GM19328 (cell line): ENCODE data around the gene RNF31.

Experiments used
- ATAC-seq: cut with Tn5 transposase; IDR thresholded peaks from one replicate; pipeline ENCODE4 v1.9.1; 2021; ENCODE audit warnings: mild to moderate bottlenecking, moderate library complexity; ENCODE audit not compliant: unreplicated experiment

The RNF31 gene

DNA sequence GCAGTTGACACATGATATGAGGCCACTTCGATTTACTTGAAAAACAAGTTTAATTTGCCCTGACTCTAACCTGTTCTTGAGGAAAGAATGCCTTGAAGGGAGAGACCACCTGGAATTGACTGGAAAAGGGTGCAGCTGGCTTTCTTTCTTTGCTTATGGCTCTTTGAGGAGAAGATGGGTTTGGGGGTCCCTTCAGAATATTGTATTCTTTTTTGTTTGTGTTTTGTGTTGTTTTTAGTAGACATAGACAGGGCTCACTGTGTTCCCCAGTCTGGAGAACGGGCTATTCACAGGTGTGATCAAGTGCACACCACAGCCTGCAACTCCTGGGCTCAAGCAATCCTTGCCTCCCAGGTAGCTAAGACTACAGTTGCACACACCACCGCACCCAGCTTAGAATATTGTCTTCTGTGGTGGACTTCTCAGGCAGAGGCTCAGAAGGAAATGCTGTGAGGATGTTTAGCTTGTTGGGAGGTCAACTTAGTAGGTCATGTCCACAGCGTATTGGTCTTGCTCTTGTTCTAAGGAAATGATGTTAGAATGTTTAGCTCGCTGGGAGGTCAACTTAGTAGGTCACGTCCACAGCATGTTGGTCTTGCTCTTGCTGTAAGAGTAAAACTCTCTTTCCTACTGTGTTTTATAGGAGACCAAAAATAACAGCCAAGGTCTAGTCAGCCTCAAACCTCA, 31.0 kb upstream of the RNF31 start:
- no peak for ATAC-seq

DNA sequence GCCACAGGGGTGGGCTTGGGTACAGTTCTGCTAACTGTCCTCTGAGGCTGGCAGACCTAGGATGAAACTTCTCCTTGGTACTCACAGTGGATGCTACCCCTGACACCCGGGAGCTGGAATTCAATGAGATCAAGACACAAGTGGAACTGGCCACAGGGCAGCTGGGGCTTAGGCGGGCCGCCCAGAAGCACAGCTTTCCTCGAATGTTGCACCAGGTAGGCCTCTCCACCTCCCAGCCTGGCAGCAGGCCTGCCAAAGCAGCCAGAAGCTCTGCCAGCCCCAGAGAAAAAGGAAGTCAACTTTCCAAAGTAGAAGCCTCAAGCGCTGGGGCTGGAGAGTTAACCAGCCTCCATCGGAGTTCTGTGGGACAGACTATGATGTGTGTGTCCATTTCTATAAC, 30.1 kb upstream of the RNF31 start:
- ATAC-seq = no peak

DNA sequence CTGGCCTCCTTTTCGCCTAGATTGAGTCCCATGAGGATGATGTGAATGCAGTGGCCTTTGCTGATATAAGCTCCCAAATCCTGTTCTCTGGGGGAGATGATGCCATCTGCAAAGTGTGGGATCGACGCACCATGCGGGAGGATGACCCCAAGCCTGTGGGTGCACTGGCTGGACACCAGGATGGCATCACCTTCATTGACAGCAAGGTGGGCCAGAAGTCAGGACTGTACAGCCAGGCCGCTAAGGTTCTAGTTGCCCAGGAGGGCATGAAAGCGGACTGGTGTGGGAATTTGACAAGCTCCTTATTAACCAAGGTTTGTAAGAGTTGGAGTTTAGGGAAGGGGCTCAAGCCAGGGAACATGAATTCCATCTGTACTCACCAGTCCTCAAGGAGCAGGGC, 27.6 kb upstream of the RNF31 start:
- no peak for ATAC-seq

DNA sequence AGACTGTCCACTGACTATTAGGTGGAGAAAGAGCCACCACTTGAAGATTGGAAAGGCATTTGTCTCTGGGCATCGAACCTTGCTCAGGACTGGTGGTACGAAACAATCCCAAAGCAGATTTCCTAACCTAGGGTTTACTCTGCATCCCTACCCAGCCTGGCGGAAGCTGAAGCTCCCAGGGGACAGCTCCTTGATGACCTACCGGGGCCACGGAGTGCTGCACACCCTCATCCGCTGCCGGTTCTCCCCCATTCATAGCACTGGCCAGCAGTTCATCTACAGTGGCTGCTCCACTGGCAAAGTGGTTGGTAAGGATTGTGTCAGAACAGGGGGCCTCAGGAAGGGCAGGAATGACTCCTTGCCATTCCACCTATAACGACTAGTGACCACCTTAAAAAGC, 26.1 kb upstream of the RNF31 start:
- no peak for ATAC-seq

DNA sequence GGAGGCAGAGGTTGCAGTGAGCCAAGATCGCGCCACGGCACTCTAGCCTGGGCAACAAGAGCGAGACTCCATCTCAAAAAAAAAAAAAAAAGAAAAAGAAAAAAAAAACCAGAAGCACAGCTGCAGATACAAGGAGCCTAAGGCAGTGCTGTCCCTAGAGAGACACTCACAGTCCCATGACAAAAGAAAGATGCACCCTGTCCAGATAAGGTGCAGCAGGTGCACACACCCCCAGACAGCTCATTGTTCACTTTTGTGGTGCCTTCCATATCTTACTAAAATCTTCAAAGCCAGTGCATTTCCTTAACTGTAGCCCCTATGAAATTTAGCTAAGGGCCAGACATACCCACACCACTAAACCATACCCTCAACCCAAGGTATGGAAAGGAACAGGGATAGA, 24.9 kb upstream of the RNF31 start:
- ATAC-seq = no peak

DNA sequence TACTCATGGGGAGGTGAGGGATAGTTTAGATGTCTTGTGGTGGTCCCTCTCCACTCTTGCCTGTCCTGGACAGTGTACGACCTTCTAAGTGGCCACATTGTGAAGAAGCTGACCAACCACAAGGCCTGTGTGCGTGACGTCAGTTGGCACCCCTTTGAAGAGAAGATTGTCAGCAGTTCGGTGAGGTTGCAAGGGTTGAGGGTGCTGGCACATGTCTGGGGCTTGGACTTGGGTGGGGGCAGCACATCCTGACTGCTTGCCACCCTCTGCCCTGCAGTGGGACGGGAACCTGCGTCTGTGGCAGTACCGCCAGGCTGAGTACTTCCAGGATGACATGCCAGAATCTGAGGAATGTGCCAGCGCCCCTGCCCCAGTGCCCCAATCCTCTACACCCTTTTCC, 24.4 kb upstream of the RNF31 start:
- no peak for ATAC-seq

DNA sequence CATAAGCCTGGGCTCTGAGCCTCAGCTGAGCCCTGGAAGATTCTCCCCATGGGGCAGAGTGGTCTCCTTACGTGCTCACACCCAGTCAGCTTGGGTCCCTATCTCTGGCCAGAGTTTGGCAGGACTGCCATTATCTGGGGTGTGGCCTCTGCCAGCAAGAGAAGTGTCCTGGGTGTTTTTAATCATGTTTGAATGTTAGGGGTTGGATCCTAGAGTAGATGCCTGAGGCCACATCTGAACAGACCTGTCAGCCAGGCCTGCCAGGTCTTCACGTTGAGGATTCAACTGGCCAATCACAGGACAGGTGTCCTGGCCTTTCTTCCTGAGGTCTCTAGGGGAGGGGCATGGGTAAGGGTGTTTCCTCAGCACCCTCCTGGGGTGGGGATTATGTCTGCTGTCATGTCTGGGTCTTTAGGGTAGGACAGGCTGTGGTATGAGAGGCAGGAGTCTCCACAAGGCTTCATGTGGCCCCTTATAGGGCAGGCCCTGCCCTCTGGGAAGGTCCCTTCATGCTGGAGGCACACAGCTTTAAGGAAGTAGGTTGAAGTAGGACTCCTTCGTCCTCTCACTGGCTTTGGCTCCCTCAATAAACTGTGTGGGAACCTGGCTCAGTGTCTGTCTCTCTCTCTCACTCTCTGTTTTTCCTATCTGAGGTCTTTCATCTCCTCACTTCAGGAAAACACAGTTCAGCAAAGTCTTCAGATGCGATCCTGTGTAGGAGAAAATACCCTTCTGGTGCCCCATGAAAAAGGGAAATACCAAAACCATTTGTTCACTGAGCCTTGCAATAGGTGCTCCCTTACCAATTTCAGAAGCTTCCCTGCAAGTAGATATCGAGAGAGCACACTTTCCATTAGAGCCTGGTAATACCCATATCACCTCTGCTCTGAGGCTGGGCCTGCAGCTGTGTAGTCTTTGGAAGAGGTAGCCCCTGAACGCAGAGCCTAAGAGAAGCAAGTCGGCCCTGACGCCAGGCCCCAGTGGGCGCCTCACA, 23.6 kb upstream of the RNF31 start:
- ATAC-seq = no peak

DNA sequence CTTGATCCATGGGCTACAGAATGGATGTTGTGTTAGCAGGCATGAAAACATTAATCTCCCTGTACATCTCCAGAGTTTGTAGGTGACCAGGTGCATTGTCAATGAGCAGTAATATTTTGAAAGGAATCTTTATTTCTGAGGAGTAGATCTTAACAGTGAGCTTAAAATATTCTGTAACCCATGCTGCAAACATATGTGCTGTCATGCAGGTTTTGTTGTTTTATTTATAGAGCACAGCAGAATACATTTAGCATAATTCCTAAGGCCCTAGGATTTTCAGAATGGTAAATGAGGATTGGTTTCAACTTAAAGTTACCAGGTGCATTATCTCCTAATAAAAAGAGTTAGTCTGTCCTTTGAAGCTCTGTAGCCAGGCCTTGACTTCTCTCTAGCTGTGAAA, 20.4 kb upstream of the RNF31 start:
- no peak for ATAC-seq

DNA sequence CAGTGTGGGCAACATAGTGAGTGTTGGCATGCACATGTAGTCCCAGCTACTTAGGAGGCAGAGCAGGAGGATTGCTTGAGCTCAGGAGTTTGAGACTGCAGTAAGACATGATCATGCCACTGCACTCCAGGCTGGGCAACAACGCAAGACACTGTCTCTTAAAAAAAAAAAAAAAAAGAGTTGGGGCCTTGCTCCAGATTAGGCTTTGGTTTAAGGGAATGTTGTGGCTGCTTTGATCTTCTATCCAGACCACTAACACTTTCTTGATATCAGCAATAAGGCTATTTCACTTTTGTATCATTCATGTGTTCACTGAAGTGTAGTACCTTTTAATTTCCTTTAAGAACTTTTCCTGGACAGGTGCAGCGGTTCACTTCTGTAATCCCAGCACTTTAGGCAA, 19.6 kb upstream of the RNF31 start:
- ATAC-seq = no peak

DNA sequence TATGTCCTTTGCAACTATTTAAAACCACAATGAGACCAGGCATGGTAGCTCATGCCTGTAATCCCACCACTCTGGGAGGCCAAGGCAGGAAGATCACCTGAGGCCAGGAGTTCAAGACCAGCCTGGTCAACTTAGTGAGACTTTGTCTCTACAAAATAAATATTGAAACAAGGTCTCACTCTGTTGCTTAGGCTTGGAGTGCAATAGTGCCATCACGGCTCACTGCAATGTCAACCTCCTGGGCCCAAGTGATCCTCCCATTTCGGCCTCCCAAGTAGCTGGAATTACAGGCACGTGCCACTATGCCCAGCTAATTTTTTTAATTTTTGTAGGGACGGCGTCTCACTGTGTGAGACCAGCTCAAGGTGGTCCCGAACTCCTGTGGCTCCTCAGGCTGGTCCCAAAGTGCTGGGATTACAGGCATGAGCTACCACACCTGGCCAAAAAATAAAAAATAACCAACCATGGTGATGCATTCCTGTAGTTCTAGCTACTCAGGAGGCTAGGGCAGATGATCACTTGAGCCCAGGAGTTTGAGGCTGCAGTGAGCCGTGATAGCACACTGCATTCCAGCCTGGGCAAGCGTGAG, 17.8 kb upstream of the RNF31 start:
- ATAC-seq = no peak

DNA sequence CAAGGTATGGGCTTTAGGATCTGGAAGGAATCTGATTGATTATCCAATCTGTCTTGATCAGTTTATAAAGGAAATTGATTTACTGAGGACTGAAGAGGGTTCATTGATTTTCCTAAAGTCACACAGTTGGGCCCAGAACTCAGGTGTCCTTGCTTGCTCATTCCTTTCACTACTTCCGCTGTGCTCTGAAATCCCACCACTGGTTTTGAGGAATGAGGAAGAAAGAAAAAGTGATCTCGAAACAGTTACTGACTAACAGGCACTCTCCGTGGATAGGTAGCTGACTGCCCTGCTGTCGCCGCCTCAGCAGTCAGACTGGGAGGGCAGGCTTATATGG, 16.9 kb upstream of the RNF31 start, which contains the start of gene FITM1:
TSS of gene FITM1 (plus strand) at position 280 of the 337 bp plus-strand sequence. CDS start 905 bp downstream, outside the sequence.
- no peak for ATAC-seq

DNA sequence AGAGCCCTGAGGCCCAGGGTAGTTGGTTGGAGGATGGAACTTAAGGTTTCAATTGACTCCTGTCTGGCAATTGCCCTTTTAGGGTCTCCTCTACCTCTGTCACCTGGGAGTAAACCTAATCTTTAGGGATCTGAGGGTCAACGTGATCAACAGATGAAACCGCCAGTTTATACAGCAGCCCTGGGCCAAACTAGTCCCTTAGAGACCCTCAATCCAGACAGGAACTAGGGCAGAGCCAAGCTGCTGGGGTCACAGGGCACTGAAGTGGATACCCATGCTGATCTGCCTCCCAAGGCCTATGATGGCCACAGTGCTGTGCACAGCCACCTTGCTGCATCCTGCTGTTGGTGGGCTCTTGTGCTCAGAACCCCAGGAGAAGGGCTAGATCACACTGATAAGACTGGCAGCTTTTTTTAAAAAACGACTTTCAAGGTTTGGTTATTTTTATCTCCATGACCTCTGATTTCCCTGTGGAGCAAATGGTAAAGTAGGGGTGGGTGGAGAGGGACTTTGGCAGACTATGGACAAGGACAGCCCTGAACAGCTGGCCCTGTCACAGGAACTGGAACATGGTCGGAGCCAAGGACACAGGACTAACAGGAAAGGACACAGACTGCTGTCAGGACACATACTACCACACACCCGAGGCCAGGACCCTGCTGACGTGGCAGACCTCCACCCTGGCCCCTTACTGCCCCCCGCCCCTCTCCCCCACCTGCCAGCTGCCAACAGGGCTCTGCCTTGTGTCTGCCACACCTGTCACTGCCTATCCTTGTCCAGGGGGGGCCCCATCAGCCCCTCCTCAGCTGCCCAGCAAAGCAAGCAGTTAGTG, 16.4 kb upstream of the RNF31 start:
- ATAC-seq = no peak

DNA sequence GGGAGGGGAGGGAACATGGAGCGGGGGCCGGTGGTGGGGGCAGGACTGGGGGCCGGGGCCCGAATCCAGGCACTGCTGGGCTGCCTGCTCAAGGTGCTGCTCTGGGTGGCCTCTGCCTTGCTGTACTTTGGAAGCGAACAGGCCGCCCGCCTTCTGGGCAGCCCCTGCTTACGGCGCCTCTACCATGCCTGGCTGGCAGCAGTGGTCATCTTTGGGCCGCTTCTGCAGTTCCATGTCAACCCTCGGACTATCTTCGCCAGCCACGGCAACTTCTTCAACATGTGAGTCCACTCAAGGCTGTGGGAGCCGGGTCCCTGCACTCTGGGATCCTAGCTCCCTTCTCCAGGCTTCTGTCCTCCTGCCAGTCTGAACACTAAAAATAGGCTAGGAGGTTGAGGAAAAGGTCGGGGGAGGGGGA, 15.7 kb upstream of the RNF31 start:
- ATAC-seq = no peak

DNA sequence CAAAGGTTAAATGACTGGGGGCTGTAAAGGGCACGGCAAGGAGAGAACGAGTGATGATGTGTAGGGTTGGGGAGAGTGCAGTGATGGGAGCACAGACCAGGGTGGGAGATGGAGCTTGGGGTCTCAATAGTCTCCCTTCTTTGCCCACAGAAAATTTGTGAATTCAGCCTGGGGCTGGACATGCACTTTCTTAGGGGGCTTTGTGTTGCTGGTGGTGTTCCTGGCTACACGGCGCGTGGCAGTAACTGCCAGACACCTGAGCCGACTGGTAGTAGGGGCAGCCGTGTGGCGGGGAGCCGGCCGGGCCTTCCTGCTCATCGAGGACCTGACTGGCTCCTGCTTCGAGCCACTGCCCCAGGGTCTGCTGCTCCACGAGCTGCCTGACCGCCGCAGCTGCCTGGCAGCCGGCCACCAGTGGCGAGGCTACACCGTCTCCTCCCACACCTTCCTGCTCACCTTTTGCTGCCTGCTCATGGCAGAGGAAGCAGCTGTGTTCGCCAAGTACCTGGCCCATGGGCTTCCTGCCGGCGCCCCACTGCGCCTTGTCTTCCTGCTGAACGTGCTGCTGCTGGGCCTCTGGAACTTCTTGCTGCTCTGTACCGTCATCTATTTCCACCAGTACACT, 15.1 kb upstream of the RNF31 start:
- no peak for ATAC-seq

DNA sequence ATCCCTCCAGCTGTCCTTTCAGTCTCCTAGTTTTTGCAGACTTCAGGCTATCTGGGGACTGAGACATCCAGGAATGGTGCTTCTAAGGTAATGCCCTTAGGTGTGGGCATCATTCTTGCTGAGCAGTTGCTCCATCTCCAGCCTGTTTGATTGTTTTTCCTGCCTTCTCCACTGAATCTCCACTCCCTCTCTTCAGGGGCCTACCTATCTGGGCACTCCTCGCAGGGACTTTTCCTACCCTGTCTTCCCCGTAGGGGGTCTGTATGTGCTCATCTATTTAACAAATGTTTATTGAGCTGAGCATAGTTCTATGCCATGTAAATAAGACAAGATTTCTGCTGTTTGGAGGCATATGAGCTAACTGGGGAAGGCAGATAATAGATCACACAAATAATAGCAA, 14.3 kb upstream of the RNF31 start:
- ATAC-seq = no peak

DNA sequence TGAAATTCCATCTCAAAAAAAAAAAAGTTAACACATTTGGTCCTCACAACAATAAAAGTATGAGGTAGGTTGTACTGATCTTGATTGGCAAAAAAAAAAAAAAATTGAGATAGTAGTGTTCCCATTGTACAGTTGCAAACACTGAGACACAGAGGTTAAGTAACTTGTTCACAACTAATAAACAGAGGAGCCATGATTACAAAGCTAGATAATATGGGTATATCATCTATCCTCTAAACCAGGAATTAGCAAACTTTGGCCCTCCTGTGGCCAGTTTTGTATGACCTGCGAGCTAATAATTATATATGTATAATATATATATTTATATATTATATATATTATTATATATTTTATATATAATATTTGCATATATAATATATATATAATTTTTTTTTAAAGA, 13.6 kb upstream of the RNF31 start:
- no peak for ATAC-seq

DNA sequence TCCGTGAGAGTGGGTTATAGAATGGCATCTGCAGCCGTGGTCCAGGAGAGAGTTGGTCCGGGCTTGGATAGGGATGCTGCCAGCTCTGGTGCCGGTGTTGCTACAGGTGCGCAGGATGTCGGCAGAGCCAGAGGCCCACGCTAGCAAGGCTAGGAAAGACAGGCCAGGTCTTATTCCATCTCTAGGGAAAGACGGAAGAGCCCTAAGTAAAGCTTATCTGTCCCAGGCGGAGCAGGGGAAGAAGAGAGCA, 11.8 kb upstream of the RNF31 start:
- no peak for ATAC-seq

DNA sequence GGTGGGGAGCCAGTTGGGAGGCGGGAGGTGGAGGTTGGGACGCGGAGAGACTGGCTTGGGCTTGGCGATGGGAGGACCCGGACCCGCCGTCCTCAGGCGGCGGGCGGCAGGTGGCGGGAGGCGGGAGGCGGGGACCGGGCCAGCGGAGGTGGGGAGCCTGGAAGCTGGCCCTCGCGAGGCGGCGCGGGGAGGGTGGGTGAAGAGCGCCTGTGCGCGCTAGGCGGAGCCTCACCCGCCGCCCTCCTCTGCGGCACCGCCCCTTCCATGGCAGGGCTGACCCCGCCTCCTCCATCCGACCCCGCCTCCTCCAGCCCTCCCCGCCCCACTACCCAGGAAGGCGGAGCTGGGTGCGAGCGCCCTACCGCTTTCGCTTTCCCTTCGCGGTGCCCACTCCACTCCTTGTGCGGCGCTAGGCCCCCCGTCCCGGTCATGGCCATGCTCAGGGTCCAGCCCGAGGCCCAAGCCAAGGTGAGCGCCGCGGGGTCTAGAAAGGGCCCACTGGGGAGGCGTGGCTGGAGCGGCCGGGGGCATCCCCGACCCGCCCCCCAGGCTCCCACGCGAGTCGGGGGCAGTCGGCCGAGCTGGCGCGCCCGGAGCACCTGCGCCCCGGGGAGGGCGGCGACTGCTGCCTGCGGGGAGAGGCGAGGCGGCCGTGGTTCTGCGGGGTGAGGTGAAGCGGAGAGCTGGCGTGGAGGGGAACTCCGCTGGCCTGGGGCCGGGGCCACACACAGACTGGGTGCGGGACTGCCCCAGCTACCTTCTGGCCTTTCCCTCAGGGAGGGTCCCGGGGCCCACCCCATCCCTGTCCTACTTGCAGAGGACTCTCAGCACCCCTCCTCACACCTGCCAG, 11.2 kb upstream of the RNF31 start, which contains the start of gene PSME1:
TSS of gene PSME1 (plus strand) at position 361 of the 850 bp plus-strand sequence. CDS start at position 430, 69 bp downstream.
- ATAC-seq = peak; percentile 77

DNA sequence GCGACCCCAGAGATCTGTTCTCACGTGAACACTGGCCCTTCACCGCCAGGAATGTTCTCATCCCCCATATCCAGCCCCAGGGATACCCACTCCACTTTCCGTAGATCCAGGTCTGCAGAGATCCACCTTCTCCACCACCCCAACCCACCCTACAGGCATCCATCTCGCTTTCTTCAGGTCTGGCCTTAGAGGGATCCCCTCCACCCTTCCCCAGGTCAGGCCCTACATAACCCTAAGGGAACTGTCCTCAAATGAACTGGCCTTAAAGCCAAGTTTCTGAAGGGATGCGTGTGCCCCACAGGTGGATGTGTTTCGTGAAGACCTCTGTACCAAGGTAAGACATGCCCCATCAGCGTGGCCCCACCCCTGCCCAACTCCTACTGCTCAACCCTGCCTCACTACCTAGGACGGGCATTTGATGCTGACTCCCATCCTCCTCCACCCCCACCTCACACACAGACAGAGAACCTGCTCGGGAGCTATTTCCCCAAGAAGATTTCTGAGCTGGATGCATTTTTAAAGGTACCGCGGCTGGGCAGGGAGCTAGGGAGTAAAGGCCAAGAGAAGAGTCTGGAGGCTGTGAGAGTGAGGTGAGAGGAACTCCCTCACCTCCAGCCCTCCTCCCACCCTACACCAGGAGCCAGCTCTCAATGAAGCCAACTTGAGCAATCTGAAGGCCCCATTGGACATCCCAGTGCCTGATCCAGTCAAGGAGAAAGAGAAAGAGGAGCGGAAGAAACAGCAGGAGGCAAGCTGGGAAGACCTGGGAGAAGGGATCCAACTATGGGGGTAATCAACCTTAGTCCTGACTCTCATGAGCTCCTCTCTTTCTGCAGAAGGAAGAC, 10.4 kb upstream of the RNF31 start:
- no peak for ATAC-seq
